HepG2 (cell line): ENCODE results near the gene SLC1A4. TPM values are rescaled to one million over a fixed set of nuclear protein-coding genes. Genes with fewer than 3 reads are reported as not detected.

Experiments
- ARID4A ChIP-seq: sonication (generic); formaldehyde crosslinking; IDR thresholded peaks from 2 replicates; pipeline ENCODE4 v1.5.0; 2020; ENCODE audit warnings: mild to moderate bottlenecking, missing genetic modification reagents, borderline replicate concordance
- CBX1 ChIP-seq: IDR thresholded peaks from one replicate; pipeline ENCODE4 v1.6.1; 2016; ENCODE audit warnings: antibody characterized with exemption, low read depth
- DPF2 ChIP-seq: sonication (generic); formaldehyde crosslinking; IDR thresholded peaks from 2 replicates; pipeline ENCODE4 v1.4.0; 2020; ENCODE audit warnings: mild to moderate bottlenecking, low read depth, missing genetic modification reagents, borderline replicate concordance
- FOSL2 ChIP-seq: sonication (generic); formaldehyde crosslinking; IDR thresholded peaks from 2 replicates; pipeline ENCODE4 v1.4.0; 2020; ENCODE audit warnings: missing genetic modification reagents
- GABPA ChIP-seq, 2 experiments: IDR thresholded peaks; 2 replicates each; pipeline ENCODE4 v1.6.1; 2011 to 2016; ENCODE audit warnings: low read depth in 2 of 2, low read length in 1 of 2, missing biosample characterization in 1 of 2, missing genetic modification characterization in 1 of 2
- HMGA1 ChIP-seq: sonication (generic); formaldehyde crosslinking; conservative IDR thresholded peaks from 2 replicates; pipeline ENCODE4 v1.4.0; 2020; ENCODE audit warnings: missing genetic modification reagents
- HNF1B ChIP-seq: sonication (generic); formaldehyde crosslinking; IDR thresholded peaks from 2 replicates; pipeline ENCODE4 v1.5.1; 2020; ENCODE audit warnings: mild to moderate bottlenecking, moderate library complexity, missing genetic modification reagents
- MEIS1 ChIP-seq: sonication (generic); formaldehyde crosslinking; IDR thresholded peaks from 2 replicates; pipeline ENCODE4 v1.9.0; 2021; ENCODE audit warnings: mild to moderate bottlenecking, missing genetic modification reagents, moderate library complexity, borderline replicate concordance
- NAIF1 ChIP-seq: sonication (generic); formaldehyde crosslinking; IDR thresholded peaks from 2 replicates; pipeline ENCODE4 v1.5.0; 2020; ENCODE audit warnings: mild to moderate bottlenecking, missing genetic modification reagents, borderline replicate concordance
- PRPF4 ChIP-seq: fragments of 200-400 bp; formaldehyde crosslinking; IDR thresholded peaks from 2 replicates; pipeline ENCODE4 v1.6.1; 2016; ENCODE audit warnings: low read length, low read depth; ENCODE audit not compliant: poor library complexity, severe bottlenecking
- ZFYVE20 ChIP-seq: sonication (generic); formaldehyde crosslinking; IDR thresholded peaks from 2 replicates; pipeline ENCODE4 v1.8.0; 2023; ENCODE audit warnings: low read depth, mild to moderate bottlenecking, moderate library complexity, missing genetic modification reagents, borderline replicate concordance
- ZMYM4 ChIP-seq: sonication (generic); formaldehyde crosslinking; IDR thresholded peaks from 2 replicates; pipeline ENCODE4 v1.8.1; 2023; ENCODE audit warnings: mild to moderate bottlenecking, missing genetic modification reagents
- ZNF20 ChIP-seq: sonication (generic); formaldehyde crosslinking; IDR thresholded peaks from 2 replicates; pipeline ENCODE4 v1.4.0; 2020; ENCODE audit warnings: mild to moderate bottlenecking, moderate library complexity, missing genetic modification reagents
- ZNF292 ChIP-seq: sonication (generic); formaldehyde crosslinking; IDR thresholded peaks from 2 replicates; pipeline ENCODE4 v1.8.1; 2022; ENCODE audit warnings: mild to moderate bottlenecking, low read depth, missing genetic modification reagents, borderline replicate concordance
- ZNF746 ChIP-seq: sonication (generic); formaldehyde crosslinking; IDR thresholded peaks from 2 replicates; pipeline ENCODE4 v1.8.0; 2022; ENCODE audit warnings: mild to moderate bottlenecking, missing genetic modification reagents
- polyA plus RNA-seq, 8 experiments: library from polyadenylated mRNA; depleted of rRNA in 3 of 8; stranded (reverse) in 7 of 8; unstranded in 1 of 8; fragments of >200 nt; fragmentation: Illumina TruSeq in 4 of 8; extraction: Trizol in 4 of 8; gene quantifications; 2 replicates each; pipeline versions ENCODE4 v1.2.1 to v1.2.3, GENCODE V29; 2011 to 2016; ENCODE audit warnings: low read depth in 4 of 8, missing spikeins in 1 of 8, mixed read lengths in 1 of 8; ENCODE audit not compliant: insufficient read depth in 1 of 8
- total RNA-seq, 5 experiments: library from RNA; depleted of rRNA; stranded (reverse); fragments of >200 nt; fragmentation: Illumina TruSeq; extraction: Trizol; gene quantifications; 2 replicates each; pipeline ENCODE4 v1.2.3, GENCODE V29; 2016; ENCODE audit warnings: low read depth in 1 of 5
- TF ChIP-seq, protein P1 (sequence below): sonication (generic); formaldehyde crosslinking; IDR thresholded peaks from 2 replicates; pipeline ENCODE4 v1.5.1; 2020; ENCODE audit warnings: mild to moderate bottlenecking, missing genetic modification reagents, moderate library complexity

Gene SLC1A4
- total and polyA plus RNA-seq, 2 of the 13 experiments (the other 11 are each of a cell fraction or from before 2014, with no cell fraction given): 21.0 to 39.6 TPM

- TF ChIP-seq GABPA (IDR thresholded peaks at IDR 0.05; ENCODE audit: low read depth, low read length): no peak
- TF ChIP-seq GABPA (CRISPR knock-in tag; IDR thresholded peaks at IDR 0.05; ENCODE audit: low read depth): no peak
- TF ChIP-seq MEIS1 (CRISPR knock-in tag): no peak; the same call in none of the 2 replicates
- peak; percentile 52; the same call in 1 of the 2 replicates for TF ChIP-seq ZNF292 (CRISPR knock-in tag)
- peak; percentile 68 for TF ChIP-seq HNF1B (CRISPR knock-in tag)
- no peak for TF ChIP-seq PRPF4
- peak; percentile 54; the same call in 1 of the 2 replicates for TF ChIP-seq ZMYM4 (CRISPR knock-in tag)
- TF ChIP-seq ZNF20 (CRISPR knock-in tag): 0 out of 2 replicates have a peak, but pooled peaks have one; percentile 38
- TF ChIP-seq DPF2: no peak
- TF ChIP-seq, protein P1, sequence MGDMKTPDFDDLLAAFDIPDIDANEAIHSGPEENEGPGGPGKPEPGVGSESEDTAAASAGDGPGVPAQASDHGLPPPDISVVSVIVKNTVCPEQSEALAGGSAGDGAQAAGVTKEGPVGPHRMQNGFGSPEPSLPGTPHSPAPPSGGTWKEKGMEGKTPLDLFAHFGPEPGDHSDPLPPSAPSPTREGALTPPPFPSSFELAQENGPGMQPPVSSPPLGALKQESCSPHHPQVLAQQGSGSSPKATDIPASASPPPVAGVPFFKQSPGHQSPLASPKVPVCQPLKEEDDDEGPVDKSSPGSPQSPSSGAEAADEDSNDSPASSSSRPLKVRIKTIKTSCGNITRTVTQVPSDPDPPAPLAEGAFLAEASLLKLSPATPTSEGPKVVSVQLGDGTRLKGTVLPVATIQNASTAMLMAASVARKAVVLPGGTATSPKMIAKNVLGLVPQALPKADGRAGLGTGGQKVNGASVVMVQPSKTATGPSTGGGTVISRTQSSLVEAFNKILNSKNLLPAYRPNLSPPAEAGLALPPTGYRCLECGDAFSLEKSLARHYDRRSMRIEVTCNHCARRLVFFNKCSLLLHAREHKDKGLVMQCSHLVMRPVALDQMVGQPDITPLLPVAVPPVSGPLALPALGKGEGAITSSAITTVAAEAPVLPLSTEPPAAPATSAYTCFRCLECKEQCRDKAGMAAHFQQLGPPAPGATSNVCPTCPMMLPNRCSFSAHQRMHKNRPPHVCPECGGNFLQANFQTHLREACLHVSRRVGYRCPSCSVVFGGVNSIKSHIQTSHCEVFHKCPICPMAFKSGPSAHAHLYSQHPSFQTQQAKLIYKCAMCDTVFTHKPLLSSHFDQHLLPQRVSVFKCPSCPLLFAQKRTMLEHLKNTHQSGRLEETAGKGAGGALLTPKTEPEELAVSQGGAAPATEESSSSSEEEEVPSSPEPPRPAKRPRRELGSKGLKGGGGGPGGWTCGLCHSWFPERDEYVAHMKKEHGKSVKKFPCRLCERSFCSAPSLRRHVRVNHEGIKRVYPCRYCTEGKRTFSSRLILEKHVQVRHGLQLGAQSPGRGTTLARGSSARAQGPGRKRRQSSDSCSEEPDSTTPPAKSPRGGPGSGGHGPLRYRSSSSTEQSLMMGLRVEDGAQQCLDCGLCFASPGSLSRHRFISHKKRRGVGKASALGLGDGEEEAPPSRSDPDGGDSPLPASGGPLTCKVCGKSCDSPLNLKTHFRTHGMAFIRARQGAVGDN (CRISPR knock-in tag): peak; percentile 81
- no peak for TF ChIP-seq ZFYVE20
- TF ChIP-seq HMGA1 (CRISPR knock-in tag): no peak
- TF ChIP-seq FOSL2 (CRISPR knock-in tag): 0 out of 2 replicates have a peak, but pooled peaks have one; percentile 2
- TF ChIP-seq CBX1: peak; percentile 43
- TF ChIP-seq ARID4A (CRISPR knock-in tag): peak; percentile 21; the same call in 1 of the 2 replicates
- TF ChIP-seq ZNF746 (CRISPR knock-in tag): no peak; the same call in 1 of the 2 replicates
- peak; percentile 55; the same call in 1 of the 2 replicates for TF ChIP-seq NAIF1
Observed at GRCh38 chr2:64988420-64989125, 626 bp upstream of the SLC1A4 start (continued).
